ENCODE measurements around the gene SLC24A3.
"Not testable (repeated sequence)": the region's sequence is repeated elsewhere in the genome, so short reads cannot be mapped to it uniquely, and the experiment has no call there.

SLC24A3 gene

GRCh38 chr20:19633985-19634384 lies 421.5 kb downstream of the SLC24A3 start:
- DNase-seq (ENCODE audit: low spot score), result peak; percentile 62

- DNase-seq (ENCODE audit: low spot score), result not testable (repeated sequence)
Measured at GRCh38 chr20:19639471-19640045, 427.1 kb downstream of the SLC24A3 start.

- DNase-seq (ENCODE audit: low spot score), result no peak
Measured at GRCh38 chr20:19642860-19643259, 430.4 kb downstream of the SLC24A3 start.

- DNase-seq (ENCODE audit: low spot score), result no peak
Measured at GRCh38 chr20:19644085-19644484, 431.6 kb downstream of the SLC24A3 start.

GRCh38 chr20:19646963-19647362 lies 434.5 kb downstream of the SLC24A3 start:
- no peak for DNase-seq (ENCODE audit: low spot score)

- no peak for DNase-seq (ENCODE audit: low spot score)
Measured at GRCh38 chr20:19648024-19648423, 435.6 kb downstream of the SLC24A3 start.

- no peak for DNase-seq (ENCODE audit: low spot score)
Measured at GRCh38 chr20:19649041-19649440, 436.6 kb downstream of the SLC24A3 start.

GRCh38 chr20:19652591-19653026 lies 440.2 kb downstream of the SLC24A3 start:
- no peak for DNase-seq (ENCODE audit: low spot score)

- DNase-seq (ENCODE audit: low spot score), result no peak
Measured at GRCh38 chr20:19653327-19653726, 440.9 kb downstream of the SLC24A3 start.

GRCh38 chr20:19654921-19655320 lies 442.5 kb downstream of the SLC24A3 start:
- DNase-seq (ENCODE audit: low spot score), result no peak

- DNase-seq (ENCODE audit: low spot score), result no peak
Measured at GRCh38 chr20:19658137-19658536, 445.7 kb downstream of the SLC24A3 start.

GRCh38 chr20:19659448-19659847 lies 447.0 kb downstream of the SLC24A3 start:
- no peak for DNase-seq (ENCODE audit: low spot score)

GRCh38 chr20:19660808-19661378 lies 448.5 kb downstream of the SLC24A3 start:
- no peak for DNase-seq (ENCODE audit: low spot score)

GRCh38 chr20:19661717-19662636 lies 449.5 kb downstream of the SLC24A3 start:
- DNase-seq (ENCODE audit: low spot score), result peak; percentile 58

GRCh38 chr20:19662637-19662995 lies 450.2 kb downstream of the SLC24A3 start:
- DNase-seq (ENCODE audit: low spot score), result no peak

- DNase-seq (ENCODE audit: low spot score), result no peak
Measured at GRCh38 chr20:19668418-19668817, 456.0 kb downstream of the SLC24A3 start.

- DNase-seq (ENCODE audit: low spot score), result no peak
Measured at GRCh38 chr20:19670829-19671228, 458.4 kb downstream of the SLC24A3 start.

GRCh38 chr20:19671374-19671773 lies 458.9 kb downstream of the SLC24A3 start:
- no peak for DNase-seq (ENCODE audit: low spot score)

- no peak for DNase-seq (ENCODE audit: low spot score)
Measured at GRCh38 chr20:19672498-19672897, 460.1 kb downstream of the SLC24A3 start.

- no peak for DNase-seq (ENCODE audit: low spot score)
Measured at GRCh38 chr20:19673575-19673974, 461.1 kb downstream of the SLC24A3 start.

- DNase-seq (ENCODE audit: low spot score), result no peak
Measured at GRCh38 chr20:19676202-19676601, 463.8 kb downstream of the SLC24A3 start.

- no peak for DNase-seq (ENCODE audit: low spot score)
Measured at GRCh38 chr20:19677336-19677735, 464.9 kb downstream of the SLC24A3 start.

GRCh38 chr20:19678591-19678990 lies 466.1 kb downstream of the SLC24A3 start:
- DNase-seq (ENCODE audit: low spot score), result not testable (repeated sequence)
